ENCODE results near the gene EBP. TPM values are rescaled to one million over a fixed set of nuclear protein-coding genes. Genes with fewer than 3 reads are reported as not detected.

Gene EBP
- total and polyA plus RNA-seq, 9 of the 15 experiments (the other 6 are each of a cell fraction or from before 2014, with no cell fraction given), result 228 to 987 (median 274) TPM

- peak; percentile 20 to 24 for TF ChIP-seq E2F6 (IDR thresholded peaks at IDR 0.05; ENCODE audit: borderline replicate concordance in 1 of 2, extremely low read depth in 1 of 2, insufficient read depth in 1 of 2, insufficient read length in 1 of 2, low read depth in 1 of 2, low read length in 1 of 2, poor library complexity in 1 of 2, severe bottlenecking in 1 of 2)
- TF ChIP-seq SETDB1 (IDR thresholded peaks at IDR 0.05; ENCODE audit: low read length), result no peak
- TF ChIP-seq ARID1B (IDR thresholded peaks at IDR 0.05), result peak; percentile 55; the same call in 1 of the 2 replicates
- TF ChIP-seq TARDBP (IDR thresholded peaks at IDR 0.05), result no peak
- TF ChIP-seq VEZF1 (CRISPR knock-in tag; IDR thresholded peaks at IDR 0.05), result peak; percentile 55
- TF ChIP-seq SOX6 (IDR thresholded peaks at IDR 0.05), result peak; percentile 28; the same call in 1 of the 2 replicates
- TF ChIP-seq GTF2B (IDR thresholded peaks at IDR 0.05; ENCODE audit: extremely low read depth, insufficient read length), result peak; percentile 58
- TF ChIP-seq NFXL1 (CRISPR knock-in tag; IDR thresholded peaks at IDR 0.05), result no peak
- no peak for TF ChIP-seq JUN (IDR thresholded peaks at IDR 0.05; ENCODE audit: borderline replicate concordance, low read depth, low read length)
- TF ChIP-seq JUN (CRISPR knock-in tag; IDR thresholded peaks at IDR 0.05; ENCODE audit: borderline replicate concordance), result no peak
- peak; percentile 83 for TF ChIP-seq USF2 (CRISPR knock-in tag; IDR thresholded peaks at IDR 0.05)
- no peak for TF ChIP-seq ZNF551 (CRISPR knock-in tag; IDR thresholded peaks at IDR 0.05)
- TF ChIP-seq ZNF224 (CRISPR knock-in tag; IDR thresholded peaks at IDR 0.05), result no peak
- peak; percentile 23 for TF ChIP-seq BRD9 (IDR thresholded peaks at IDR 0.05; ENCODE audit: low read depth, partially characterized antibody)
- TF ChIP-seq NR1H2 (CRISPR knock-in tag; IDR thresholded peaks at IDR 0.05), result no peak
- TF ChIP-seq ATF4 (CRISPR knock-in tag; IDR thresholded peaks at IDR 0.05), result no peak
- no peak for TF ChIP-seq NR2C2 (CRISPR knock-in tag; IDR thresholded peaks at IDR 0.05)
- TF ChIP-seq NR2C2 (tag; IDR thresholded peaks at IDR 0.05), result peak; percentile 43; the same call in 1 of the 2 replicates
- TF ChIP-seq FIP1L1 (IDR thresholded peaks at IDR 0.05; ENCODE audit: low read depth, low read length, poor library complexity, severe bottlenecking), result no peak
- no peak for TF ChIP-seq NR2F6 (CRISPR knock-in tag; IDR thresholded peaks at IDR 0.05)
- TF ChIP-seq ZNF696 (CRISPR knock-in tag; conservative IDR thresholded peaks at IDR 0.05), result no peak
These were observed at the start of gene EBP (continued) for GRCh38 chrX:48521353-48522243.
